Measurements from ENCODE around the gene STUM. TPM values are rescaled to one million over a fixed set of nuclear protein-coding genes. Genes with fewer than 3 reads are reported as not detected.

Gene STUM
- total and polyA plus RNA-seq, 10 of the 15 experiments (the other 5 are each of a cell fraction or from before 2014, with no cell fraction given) = under 0.01 to 0.15 (median 0.09) TPM; not detected in 5

DNA sequence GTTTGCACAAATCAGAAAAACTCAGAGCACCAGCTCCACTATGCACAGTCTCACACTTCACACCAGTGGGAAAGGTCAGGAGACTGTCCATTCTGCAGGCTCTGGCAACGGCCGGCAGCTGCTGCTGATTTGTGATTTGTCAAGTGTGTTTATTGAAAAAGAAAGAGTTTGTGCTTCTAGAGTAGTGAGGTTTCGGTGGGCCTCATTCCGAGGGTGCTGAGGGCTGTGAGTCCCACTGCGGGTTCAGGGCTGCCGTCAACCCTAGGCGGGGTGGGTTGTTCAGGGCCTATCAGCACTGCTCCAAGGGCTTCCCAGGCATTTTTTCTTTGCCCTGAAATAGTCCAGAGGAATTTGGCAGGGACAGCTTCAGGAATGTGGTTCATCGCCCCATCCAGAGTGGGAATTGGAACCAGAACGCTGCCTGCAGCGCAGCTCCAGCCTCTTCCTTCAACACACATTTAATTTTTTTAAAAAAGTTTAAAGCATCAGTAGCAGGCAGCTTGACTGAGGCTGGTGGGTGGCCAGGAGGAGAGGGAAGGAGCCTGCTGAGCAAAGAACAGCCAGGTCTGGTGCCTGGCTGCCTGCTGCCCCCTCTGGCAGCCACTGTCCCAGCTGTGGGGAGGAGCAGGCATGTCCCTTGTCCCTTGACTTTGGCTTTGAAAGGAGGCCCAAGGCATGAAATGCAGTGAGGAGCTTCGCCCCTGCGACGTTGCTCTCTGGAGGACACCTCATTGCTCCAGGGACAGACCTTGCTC, 19.7 kb downstream of the STUM start:
- Histone ChIP-seq H3K4me2 (ENCODE audit: control insufficient read depth, insufficient read depth) (no peak overlapping the region), H3K4me1 (ENCODE audit: control insufficient read depth, insufficient read depth, low read length) (no peaks in the 10 kb centered on the region), H3K4me3 (no peak overlapping the region), H3K36me3 (ENCODE audit: control insufficient read depth in 2 of 2, insufficient read depth in 2 of 2, low read length in 1 of 2) (no peaks in the 10 kb centered on the region), H3K9me3 (replicated peaks; ENCODE audit: control insufficient read depth, insufficient read depth, low read length) (no peaks in the 10 kb centered on the region), H3K27me3 (replicated peaks in 1 of 2; ENCODE audit: control insufficient read depth in 2 of 2, insufficient read depth in 2 of 2, low read length in 1 of 2) (peaks cover 4 to 5% of the 10 kb centered on the region in 2 experiments; a peak in 2 of 4 replicates), H4K20me1 (ENCODE audit: control insufficient read depth, insufficient read depth) (no peaks in the 10 kb centered on the region), H3K9ac (ENCODE audit: control insufficient read depth, insufficient read depth, low read length) (no peak overlapping the region), H2AFZ (ENCODE audit: control insufficient read depth, low read depth, low read length) (no peak overlapping the region), H3K27ac (ENCODE audit: control insufficient read depth, insufficient read depth) (no peak overlapping the region), H3K79me2 (ENCODE audit: control insufficient read depth, insufficient read depth, low read length) (no peaks in the 10 kb centered on the region)
- TF ChIP-seq BCL11A (IDR thresholded peaks at IDR 0.05; ENCODE audit: low read depth, low read length) = no peak
- TF ChIP-seq, protein P1, sequence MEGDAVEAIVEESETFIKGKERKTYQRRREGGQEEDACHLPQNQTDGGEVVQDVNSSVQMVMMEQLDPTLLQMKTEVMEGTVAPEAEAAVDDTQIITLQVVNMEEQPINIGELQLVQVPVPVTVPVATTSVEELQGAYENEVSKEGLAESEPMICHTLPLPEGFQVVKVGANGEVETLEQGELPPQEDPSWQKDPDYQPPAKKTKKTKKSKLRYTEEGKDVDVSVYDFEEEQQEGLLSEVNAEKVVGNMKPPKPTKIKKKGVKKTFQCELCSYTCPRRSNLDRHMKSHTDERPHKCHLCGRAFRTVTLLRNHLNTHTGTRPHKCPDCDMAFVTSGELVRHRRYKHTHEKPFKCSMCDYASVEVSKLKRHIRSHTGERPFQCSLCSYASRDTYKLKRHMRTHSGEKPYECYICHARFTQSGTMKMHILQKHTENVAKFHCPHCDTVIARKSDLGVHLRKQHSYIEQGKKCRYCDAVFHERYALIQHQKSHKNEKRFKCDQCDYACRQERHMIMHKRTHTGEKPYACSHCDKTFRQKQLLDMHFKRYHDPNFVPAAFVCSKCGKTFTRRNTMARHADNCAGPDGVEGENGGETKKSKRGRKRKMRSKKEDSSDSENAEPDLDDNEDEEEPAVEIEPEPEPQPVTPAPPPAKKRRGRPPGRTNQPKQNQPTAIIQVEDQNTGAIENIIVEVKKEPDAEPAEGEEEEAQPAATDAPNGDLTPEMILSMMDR (IDR thresholded peaks at IDR 0.05 in 2 of 3, conservative IDR thresholded peaks at IDR 0.05 in 1 of 3; ENCODE audit: control insufficient read depth in 2 of 3, extremely low read depth in 1 of 3, insufficient read depth in 1 of 3, low read depth in 3 of 3, low read length in 3 of 3) = peak in 1 of 3 experiments; percentile 22; a peak in 2 of 6 replicates
- BruUV-seq (replicated peaks) = no TSS peak
- FAIRE-seq = no peak
- WGBS (ENCODE audit: insufficient coverage, insufficient replicate concordance, low lambda C conversion rate, missing lambda C conversion rate) = 48% methylated on average over 13 of the region's 13 CpGs
- POLR2A ChIA-PET = no interaction called here
- CTCF ChIA-PET = interaction anchor here (2.3 kb wide), 2 partner anchors 17 to 21 kb away, joined by 7 to 13 read pairs; no protein-coding TSS in a partner anchor
- RAD21 ChIA-PET (ENCODE audit: unreplicated experiment) = no interaction called here
- intact Hi-C loops (cut with micrococcal nuclease; ENCODE audit: unreplicated experiment) (no loop called here), in situ Hi-C loops (cut with MboI) (no loop called here)
- ATAC-seq = peak; percentile 63
- DNase-seq (ENCODE audit: low read depth, low spot score) = no peak
- SMC1A ChIA-PET (ENCODE audit: uncharacterized antibody, unreplicated experiment) = no interaction called here
